ENCODE measurements around the gene KCNQ4. TPM values are rescaled to one million over a fixed set of nuclear protein-coding genes. Genes with fewer than 3 reads are reported as not detected.

The KCNQ4 gene
- total and polyA plus RNA-seq, 2 of the 8 experiments (the other 6 are each of a cell fraction or from before 2014, with no cell fraction given): 2.2 to 3.9 TPM

DNA sequence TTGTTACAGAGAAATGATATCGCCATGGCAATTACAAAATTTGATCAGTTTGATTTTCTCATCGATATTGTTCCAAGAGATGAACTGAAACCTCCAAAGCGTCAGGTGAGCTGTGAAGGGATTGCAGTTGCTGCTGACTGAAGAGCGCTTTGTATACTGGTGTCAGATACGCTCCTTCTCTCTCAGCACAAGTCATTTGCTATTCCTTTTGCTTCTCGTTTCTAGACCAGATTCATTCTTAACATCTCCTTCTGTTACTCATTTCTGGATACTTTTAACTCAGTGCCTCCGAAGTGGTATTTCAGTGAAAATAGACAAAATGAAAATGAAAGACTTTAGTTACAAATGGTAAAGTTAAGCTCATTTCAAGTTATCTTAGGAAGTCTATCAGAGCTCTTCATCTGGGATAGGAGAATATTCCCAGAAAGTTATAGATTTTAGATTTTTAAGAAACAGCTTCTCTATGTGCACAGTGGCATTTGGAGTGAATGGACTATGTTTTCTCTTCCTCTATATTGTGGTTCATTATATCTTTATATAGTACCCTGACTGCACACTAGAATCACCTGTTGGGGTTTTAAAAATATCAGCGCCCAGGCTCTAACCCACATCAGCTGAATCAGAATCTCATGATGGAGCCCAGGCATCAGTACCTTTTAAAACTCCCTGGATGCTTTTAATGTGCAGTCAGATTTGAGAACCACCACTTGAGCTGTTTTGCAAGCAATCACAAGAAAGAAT, 30.3 kb upstream of the KCNQ4 start:
- Histone ChIP-seq H2AFZ (ENCODE audit: low read length) (no peak overlapping the region), H3K9me3 (ENCODE audit: insufficient read depth in 2 of 2, low read depth in 1 of 2, low read length in 1 of 2) (no peaks in the 10 kb centered on the region), H3K4me2 (ENCODE audit: insufficient read depth in 1 of 2, low read depth in 2 of 2, low read length in 2 of 2) (no peak overlapping the region), H4K5ac (ENCODE audit: insufficient read length, low read depth, low read length) (no peak overlapping the region), H2BK12ac (ENCODE audit: low read depth, low read length) (no peak overlapping the region), H3K79me2 (ENCODE audit: control insufficient read depth in 1 of 2, insufficient read depth in 2 of 2, low read length in 2 of 2) (no peaks in the 10 kb centered on the region), H2BK120ac (replicated peaks; ENCODE audit: low read depth, low read length) (no peak overlapping the region), H3K4ac (replicated peaks; ENCODE audit: insufficient read length, low read depth, low read length) (no peak overlapping the region), H3K36me3 (ENCODE audit: control insufficient read depth in 2 of 4, insufficient read depth in 4 of 4, low read length in 3 of 4) (peaks cover 10 to 81% (median 58%) of the 10 kb centered on the region in 4 experiments; a peak in 7 of 8 replicates), H4K91ac (replicated peaks; ENCODE audit: insufficient read length, low read length) (no peak overlapping the region), H4K8ac (ENCODE audit: extremely low read depth, insufficient read depth, low read length) (no peak overlapping the region), H3K18ac (ENCODE audit: extremely low read depth, low read length) (no peak overlapping the region), H3K27me3 (replicated peaks in 1 of 4; ENCODE audit: control insufficient read depth in 3 of 4, extremely low read depth in 1 of 4, insufficient read depth in 3 of 4, low read length in 3 of 4) (no peaks in the 10 kb centered on the region), H4K20me1 (replicated peaks in 1 of 2; ENCODE audit: control insufficient read depth in 1 of 2, insufficient read depth in 2 of 2, low read length in 2 of 2) (peaks cover 4 to 5% of the 10 kb centered on the region in 2 experiments), H3K56ac (replicated peaks; ENCODE audit: insufficient read length, low read depth, low read length) (no peak overlapping the region), H3K14ac (ENCODE audit: insufficient read length) (no peak overlapping the region), H2BK15ac (ENCODE audit: low read length) (no peak overlapping the region), H3K23me2 (ENCODE audit: low read depth, low read length) (no peaks in the 10 kb centered on the region), H3K9ac (replicated peaks in 1 of 4; ENCODE audit: extremely low read depth in 1 of 4, low read depth in 3 of 4, low read length in 3 of 4) (no peak overlapping the region), H3K4me3 (ENCODE audit: extremely low read depth in 1 of 4, insufficient read depth in 2 of 4, low read depth in 3 of 4, low read length in 4 of 4) (no peak overlapping the region), H2BK20ac (ENCODE audit: low read length) (no peak overlapping the region), H3K4me1 (replicated peaks in 1 of 4; ENCODE audit: control insufficient read depth in 3 of 4, insufficient read depth in 4 of 4, low read length in 3 of 4) (no peaks in the 10 kb centered on the region), H3K27ac (ENCODE audit: low read depth, low read length) (no peak overlapping the region), H3K79me1 (ENCODE audit: low read depth, low read length) (peaks cover 7% of the 10 kb centered on the region; the same call in 1 of the 2 replicates), H2AK5ac (ENCODE audit: low read depth, low read length) (no peak overlapping the region), H3K23ac (ENCODE audit: insufficient read length) (no peak overlapping the region), H2BK5ac (ENCODE audit: low read depth, low read length) (no peak overlapping the region)
- DNase-seq (ENCODE audit: low read depth in 1 of 2, low spot score in 2 of 2): no peak
- TF ChIP-seq KDM4A (IDR thresholded peaks at IDR 0.05; ENCODE audit: low read depth, low read length, severe bottlenecking) (no peak), RAD21 (IDR thresholded peaks at IDR 0.05 in 1 of 2, conservative IDR thresholded peaks at IDR 0.05 in 1 of 2; ENCODE audit: low read depth in 2 of 2, low read length in 2 of 2) (no peak), TBP (IDR thresholded peaks at IDR 0.05; ENCODE audit: low read depth, low read length) (no peak), MAFK (IDR thresholded peaks at IDR 0.05; ENCODE audit: low read depth, low read length) (no peak)
- TF ChIP-seq, protein P1, sequence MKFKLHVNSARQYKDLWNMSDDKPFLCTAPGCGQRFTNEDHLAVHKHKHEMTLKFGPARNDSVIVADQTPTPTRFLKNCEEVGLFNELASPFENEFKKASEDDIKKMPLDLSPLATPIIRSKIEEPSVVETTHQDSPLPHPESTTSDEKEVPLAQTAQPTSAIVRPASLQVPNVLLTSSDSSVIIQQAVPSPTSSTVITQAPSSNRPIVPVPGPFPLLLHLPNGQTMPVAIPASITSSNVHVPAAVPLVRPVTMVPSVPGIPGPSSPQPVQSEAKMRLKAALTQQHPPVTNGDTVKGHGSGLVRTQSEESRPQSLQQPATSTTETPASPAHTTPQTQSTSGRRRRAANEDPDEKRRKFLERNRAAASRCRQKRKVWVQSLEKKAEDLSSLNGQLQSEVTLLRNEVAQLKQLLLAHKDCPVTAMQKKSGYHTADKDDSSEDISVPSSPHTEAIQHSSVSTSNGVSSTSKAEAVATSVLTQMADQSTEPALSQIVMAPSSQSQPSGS (IDR thresholded peaks at IDR 0.05; ENCODE audit: low read length): no peak
- POLR2A ChIA-PET (ENCODE audit: partially characterized antibody): interaction anchor here (1.0 to 2.1 kb wide), 3 partner anchors 12 to 62 kb away, joined by 3 to 7 read pairs (median 4); partner anchors contain the start of gene NFYC
- CTCF ChIA-PET (ENCODE audit: partially characterized antibody): interaction anchor here (0.7 to 15.0 kb wide), 8 partner anchors 8 to 141 kb away, joined by 3 to 140 read pairs (median 4); no protein-coding TSS in a partner anchor
- FAIRE-seq: no peak
- WGBS, 2 experiments (ENCODE audit: extremely low coverage in 1 of 2, insufficient coverage in 1 of 2, insufficient read length in 1 of 2, insufficient replicate concordance in 2 of 2, low coverage in 1 of 2, low lambda C conversion rate in 2 of 2, missing lambda C conversion rate in 1 of 2): 91% methylated on average over 8 of the region's 8 CpGs; no CpG with 5 or more reads in 1 of the 2 experiments
